Stomach (tissue), 4 donors: ENCODE measurements around the gene PAN3.

Experiments
- EP300 ChIP-seq: sonication (generic); formaldehyde crosslinking; IDR thresholded peaks from one replicate; pipeline ENCODE4 v1.6.1; 2017; ENCODE audit warnings: antibody characterized with exemption
- POLR2A ChIP-seq, 4 donors: fragments of 450-650 bp; IDR thresholded peaks; one replicate each; pipeline ENCODE4 v1.6.1; 2016; ENCODE audit warnings: antibody characterized with exemption in 4 of 4, control low read depth in 2 of 4, mild to moderate bottlenecking in 1 of 4, moderate library complexity in 1 of 4
- POLR2AphosphoS5 ChIP-seq, 3 donors: sonication (generic); formaldehyde crosslinking; IDR thresholded peaks; one replicate each; pipeline ENCODE4 v1.6.1; 2016; ENCODE audit warnings: antibody characterized with exemption in 3 of 3

DNA sequence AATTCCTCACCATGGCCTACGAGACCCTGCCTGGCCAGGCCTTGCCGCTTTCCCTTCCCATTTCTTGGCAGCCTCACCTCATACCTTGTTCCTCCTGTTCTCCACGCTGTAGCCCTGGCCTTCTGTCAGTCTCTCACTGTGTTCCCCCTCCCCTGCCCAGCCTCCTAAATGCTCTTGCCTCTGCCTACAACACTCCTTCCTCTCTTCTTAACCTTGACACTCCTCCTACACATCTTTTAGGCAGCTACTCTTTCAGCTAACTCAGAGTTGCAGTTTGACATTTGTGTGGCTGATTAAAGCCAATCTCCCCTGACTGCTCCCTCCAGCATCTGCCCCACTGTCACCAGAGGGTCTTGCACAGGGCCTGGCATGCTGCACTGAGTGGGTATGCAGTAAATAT, 205.8 kb downstream of the PAN3 start:
- no peak for TF ChIP-seq EP300
- no peak for TF ChIP-seq POLR2AphosphoS5 (IDR thresholded peaks at IDR 0.05)
- no peak for TF ChIP-seq POLR2A (IDR thresholded peaks at IDR 0.05)
